Sigmoid colon (tissue), 3 donors: ENCODE data around the gene WDR75.

Source experiments
- CTCF ChIP-seq, 4 experiments: fragments of 450-650 bp in 3 of 4; fragments of 200-600 bp in 1 of 4; IDR thresholded peaks; one replicate each; pipeline ENCODE4 v1.5.1; 2016 to 2019; ENCODE audit warnings: antibody characterized with exemption in 4 of 4, mild to moderate bottlenecking in 3 of 4, moderate library complexity in 2 of 4
- POLR2A ChIP-seq, 2 donors: fragments of 450-650 bp; IDR thresholded peaks; one replicate each; pipeline ENCODE4 v1.6.1; 2016; ENCODE audit warnings: antibody characterized with exemption in 2 of 2, mild to moderate bottlenecking in 2 of 2, moderate library complexity in 2 of 2

- TF ChIP-seq CTCF (IDR thresholded peaks at IDR 0.05) (no peak), POLR2A (IDR thresholded peaks at IDR 0.05) (no peak)
Observed at GRCh38 chr2:189409647-189410046, 31.6 kb upstream of the WDR75 start.
